Inflammatory macrophage treated with lipopolysaccharide for 1 hour (primary cell): Measurements from ENCODE around the gene HNRNPK.
"Not testable (repeated sequence)": the region's sequence is repeated elsewhere in the genome, so short reads cannot be mapped to it uniquely, and the experiment has no call there.

Experiments used
- DNase-seq, 2 donors: peaks; one replicate each; pipeline ENCODE4 v3.0.0-alpha.2; 2020 to 2022

HNRNPK gene

DNA sequence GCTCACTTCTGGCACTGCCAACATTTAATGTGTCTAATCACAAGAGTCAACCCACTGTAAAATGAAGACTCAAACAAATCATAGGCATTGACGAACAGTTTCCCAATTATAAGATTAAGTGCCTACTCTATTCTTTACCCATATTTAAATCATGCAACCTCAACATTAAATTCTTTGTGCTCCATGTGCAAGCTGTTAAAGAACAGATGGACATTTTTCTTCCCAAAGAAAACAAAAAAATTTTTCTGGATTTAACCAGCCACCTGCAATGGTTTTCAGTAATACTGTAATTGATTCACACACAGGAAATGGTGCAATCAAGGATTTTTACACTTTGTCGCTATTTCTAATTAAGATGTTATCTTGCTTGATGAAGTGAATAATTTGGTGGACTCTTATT lies 3.6 kb downstream of the HNRNPK start:
- DNase-seq: no peak

GRCh38 chr9:83975300-83975699 lies 4.7 kb downstream of the HNRNPK start:
- DNase-seq: no peak

DNA sequence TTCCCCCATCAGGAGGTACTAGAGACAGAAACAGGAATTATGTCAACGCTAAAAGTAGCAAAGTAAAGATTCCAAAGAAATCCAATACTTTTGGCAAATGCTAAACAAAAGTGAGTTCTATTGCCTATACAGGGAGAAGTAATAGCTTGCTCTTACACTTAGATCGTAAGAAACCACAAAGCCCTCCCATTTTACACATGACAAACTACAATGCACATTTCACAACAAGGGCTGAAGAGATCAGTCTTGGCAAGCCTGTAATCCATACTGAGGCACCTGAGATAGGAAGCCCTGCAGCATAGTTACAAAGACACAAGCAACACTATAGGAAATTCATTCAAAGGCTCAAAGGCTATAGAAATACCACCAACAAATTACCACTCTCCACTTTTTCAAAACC lies 7.7 kb downstream of the HNRNPK start:
- DNase-seq: no peak

GRCh38 chr9:83971485-83971884 lies 8.5 kb downstream of the HNRNPK start:
- DNase-seq: no peak

GRCh38 chr9:83969602-83970001 lies 10.4 kb downstream of the HNRNPK start:
- DNase-seq: no peak

- no peak for DNase-seq
These were observed 12.9 kb downstream of the HNRNPK start for GRCh38 chr9:83967073-83967472.

- no peak for DNase-seq
These were observed 13.8 kb downstream of the HNRNPK start for GRCh38 chr9:83966209-83966582.

- DNase-seq: peak; percentile 25 to 56
These were observed 14.4 kb downstream of the HNRNPK start for GRCh38 chr9:83965350-83966208.

DNA sequence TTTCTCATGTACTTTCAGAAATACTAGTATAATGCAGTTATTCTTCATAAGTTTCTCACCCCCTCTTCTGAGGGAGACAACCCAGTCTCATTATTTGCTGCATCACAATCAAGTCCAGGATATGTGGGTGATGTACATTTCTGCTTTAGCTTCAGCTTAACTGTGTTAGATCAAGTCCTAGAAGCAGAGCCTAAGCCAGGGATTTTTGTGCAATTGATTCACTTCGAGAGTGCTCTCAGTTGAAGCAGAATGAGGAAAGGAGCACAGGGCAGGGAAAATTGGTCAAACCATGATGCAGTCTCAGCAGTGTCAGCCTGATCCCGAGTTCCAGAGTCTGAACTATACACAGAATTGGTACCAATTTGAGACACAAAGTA lies 15.1 kb downstream of the HNRNPK start:
- no peak for DNase-seq

DNA sequence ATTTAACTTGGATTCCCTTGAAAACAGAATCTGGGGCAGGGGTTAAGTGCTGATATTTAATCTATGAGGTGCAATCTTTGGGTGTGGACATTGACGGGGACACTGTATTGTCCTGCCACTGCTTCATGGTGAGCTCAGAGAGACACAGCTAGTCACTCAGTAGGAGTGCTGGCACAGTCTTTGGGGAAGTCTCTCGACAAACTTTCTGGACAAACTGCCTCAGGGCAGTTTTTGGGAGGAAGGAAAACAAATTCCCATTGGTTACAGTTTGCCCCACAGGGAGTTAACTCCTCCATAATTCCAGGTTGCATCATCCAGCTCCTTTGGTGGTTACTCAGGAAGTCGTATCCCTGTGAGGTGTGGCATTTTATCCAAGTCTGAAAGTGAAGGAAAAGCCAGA lies 17.9 kb downstream of the HNRNPK start:
- no peak for DNase-seq

GRCh38 chr9:83960991-83961390 lies 19.0 kb downstream of the HNRNPK start:
- DNase-seq: no peak

GRCh38 chr9:83959061-83959460 lies 21.0 kb downstream of the HNRNPK start:
- no peak for DNase-seq

- no peak for DNase-seq
These were observed 22.8 kb downstream of the HNRNPK start for GRCh38 chr9:83957248-83957513.

DNA sequence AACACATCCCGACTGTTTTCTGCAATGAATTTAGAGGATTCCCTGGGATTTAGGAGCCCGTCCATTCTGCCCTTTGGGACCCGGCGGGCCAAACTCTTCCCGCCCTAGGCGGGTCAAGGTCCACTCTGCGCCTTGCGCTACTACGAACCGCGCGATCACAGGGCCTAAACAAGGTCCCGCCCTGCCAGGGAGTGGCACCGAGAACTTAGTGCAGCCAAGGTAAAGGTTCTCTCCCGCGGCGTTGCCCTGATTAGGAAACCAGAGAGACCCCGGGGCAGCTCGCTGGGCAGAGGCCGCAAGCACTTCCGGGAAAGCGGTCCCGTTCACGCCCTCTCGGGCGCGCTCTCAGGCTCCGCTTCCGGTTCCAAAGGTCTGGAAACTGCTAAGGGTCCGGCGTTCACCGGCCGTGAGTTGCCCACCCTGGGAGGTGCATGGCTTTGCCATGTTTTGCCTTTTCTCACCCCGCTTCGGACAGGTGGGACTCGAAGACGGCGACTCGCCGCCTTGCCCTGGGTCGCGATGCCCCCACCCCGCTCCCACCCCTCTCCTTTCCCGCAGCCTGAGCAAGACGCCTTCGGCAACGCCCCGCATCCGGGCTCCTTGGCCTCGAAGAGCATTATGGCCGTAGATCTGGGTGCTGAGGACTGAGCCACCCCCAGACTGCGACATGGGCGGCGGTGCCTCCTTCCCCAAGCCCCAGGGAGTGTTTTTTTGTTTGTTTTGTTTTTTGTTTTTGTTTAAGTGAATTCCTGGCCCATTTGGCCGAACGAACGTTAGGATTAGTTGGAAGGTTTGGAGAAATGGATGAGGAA lies 23.4 kb downstream of the HNRNPK start:
- DNase-seq: peak; percentile 66 to 72

- peak; percentile 60 for DNase-seq
These were observed 24.0 kb downstream of the HNRNPK start for GRCh38 chr9:83956086-83956435.

GRCh38 chr9:83948096-83948495 lies 31.9 kb downstream of the HNRNPK start:
- not testable (repeated sequence) for DNase-seq

DNA sequence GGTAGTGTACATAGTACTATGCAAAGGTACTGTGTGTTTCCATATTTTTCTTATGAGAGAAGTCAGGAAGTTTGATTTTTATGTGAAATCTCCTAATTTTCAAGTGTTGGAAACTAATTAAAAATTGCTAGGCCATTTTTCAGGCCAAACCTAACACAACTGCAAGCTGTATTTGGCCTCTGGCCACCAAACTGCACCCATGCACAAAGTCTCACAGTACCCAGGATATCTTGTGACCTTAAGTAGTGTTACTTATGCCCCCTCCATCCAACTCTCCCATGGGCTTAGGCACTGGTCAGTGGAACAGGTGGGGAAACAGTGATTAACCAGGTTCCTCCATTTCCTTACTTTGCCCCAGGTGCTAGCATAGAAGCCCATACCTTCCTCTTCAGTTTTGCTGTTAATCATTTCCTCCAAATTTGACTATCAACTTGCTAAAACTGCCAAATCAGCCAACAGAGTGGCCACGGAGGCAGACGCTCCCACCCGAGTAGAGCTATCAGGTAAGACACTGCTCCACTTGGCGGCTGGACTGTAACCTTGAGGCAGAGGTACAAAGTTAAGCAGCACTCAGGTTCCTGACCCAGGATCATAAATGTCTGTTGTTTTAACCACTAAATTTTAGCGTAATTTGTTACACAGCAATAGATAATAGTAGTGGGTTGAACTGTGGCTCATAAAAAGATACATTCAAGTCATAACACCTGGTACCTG lies 39.3 kb downstream of the HNRNPK start:
- DNase-seq: no peak

- DNase-seq: peak; percentile 54 to 94
These were observed 42.1 kb downstream of the HNRNPK start for GRCh38 chr9:83937861-83938455.

GRCh38 chr9:83936523-83936922 lies 43.5 kb downstream of the HNRNPK start:
- DNase-seq: no peak

DNA sequence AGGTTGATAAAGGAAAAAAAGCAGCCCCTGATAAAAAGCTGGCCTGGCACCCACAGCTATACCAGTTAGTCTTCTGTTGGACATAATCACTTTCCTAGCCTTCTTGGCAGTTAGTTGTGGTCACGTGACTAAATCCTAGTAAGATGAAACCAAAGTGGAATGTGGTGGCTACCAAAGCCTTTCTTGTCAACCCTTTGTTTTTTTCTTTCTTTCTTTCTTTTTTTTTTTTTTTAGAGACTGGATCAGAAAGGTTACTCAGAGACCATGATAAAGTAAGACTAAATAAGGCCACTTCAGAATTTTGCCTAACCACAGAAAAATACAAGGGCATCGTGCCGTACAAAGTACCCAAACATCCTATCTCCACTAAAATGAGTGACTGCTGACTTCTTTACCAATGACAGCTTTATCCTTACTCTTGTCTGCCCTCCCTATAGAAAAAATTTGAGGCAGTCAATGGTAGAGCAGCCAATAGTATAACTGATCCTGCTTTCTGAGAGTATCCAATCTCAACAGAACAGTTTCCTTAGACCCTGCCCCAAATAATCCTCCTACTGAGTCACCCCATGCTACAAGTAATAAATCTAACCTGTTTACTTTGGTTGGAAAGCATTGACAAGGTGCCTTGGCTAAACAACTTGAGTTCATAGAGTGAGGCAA lies 44.6 kb downstream of the HNRNPK start:
- no peak for DNase-seq

DNA sequence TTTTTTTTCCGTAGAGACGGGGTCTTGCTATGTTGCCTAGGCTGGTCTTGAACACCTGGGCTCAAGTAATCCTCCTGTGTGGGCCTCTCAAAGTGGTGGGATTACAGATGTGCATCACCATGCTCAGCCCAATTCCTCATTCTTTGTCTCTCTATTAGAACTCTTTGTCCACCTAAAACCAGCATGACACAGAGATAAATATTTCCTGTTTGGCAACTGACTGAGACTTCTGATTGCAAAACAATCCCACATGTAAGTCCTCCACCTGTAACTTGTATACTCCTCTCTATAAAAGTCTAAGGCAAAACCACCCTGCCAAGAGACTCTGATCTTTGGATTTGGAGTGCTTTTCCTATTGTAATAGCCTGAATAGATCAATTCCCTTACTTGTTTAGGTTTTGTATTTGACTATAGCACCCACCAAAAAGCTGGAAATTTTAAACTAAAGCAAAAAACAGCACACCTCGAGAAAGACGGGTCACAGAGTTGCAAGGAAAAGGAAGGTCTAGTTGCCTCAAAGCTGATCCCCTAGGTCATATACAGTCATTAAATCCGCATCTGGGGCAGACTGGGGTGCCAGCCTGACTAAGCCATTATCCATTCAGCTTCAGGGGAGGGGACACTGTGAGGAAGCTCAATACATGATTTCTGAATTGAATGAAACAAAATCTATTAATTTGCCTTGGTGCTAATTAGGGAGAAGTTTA lies 45.3 kb downstream of the HNRNPK start:
- no peak for DNase-seq

DNA sequence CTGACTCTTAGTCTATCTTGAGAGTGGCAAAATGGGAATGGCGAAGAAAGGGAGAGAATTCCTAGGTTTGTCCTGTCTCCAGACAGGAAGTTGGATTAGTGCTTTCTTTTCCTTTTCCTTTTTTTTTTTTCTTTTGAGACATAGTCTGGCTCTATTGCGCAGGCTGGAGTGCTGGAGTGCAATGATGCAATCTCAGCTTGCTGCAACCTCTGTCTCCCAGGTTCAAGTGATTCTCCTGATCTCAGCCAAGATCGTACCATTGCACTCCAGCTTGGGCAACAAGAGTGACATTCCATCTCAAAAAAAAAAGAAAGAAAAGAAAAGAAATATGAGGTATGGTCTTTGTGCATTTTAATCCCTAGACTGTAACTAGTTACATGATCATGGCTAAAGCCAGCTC lies 46.2 kb downstream of the HNRNPK start:
- peak; percentile 37 to 49 for DNase-seq
